Medulla oblongata (tissue), 1 donor: ENCODE results near the gene PCBP3.

ENCODE experiments used
- DNase-seq: peaks from one replicate; pipeline ENCODE4 v3.0.0-alpha.2; 2015; ENCODE audit errors: extremely low spot score

Gene PCBP3

DNA sequence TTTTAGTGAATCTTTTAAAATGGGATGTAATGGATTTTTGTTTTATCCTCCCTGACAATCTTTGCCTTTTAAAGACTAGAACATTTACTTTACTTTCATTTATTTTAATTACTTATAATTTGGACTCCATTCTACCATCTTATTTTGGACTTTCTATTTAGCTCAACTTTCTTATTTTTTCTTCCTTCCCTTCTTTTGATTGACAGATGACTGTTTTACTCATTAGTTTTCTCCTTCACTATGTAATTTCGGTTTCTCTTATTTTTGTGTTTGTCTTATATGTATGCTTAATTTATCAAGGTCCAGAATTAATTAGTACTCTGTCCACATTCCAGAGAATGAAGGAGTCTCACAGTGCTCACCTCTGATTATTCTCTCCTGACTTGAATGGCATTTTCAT, 109.9 kb downstream of the PCBP3 start:
- DNase-seq, result no peak

DNA sequence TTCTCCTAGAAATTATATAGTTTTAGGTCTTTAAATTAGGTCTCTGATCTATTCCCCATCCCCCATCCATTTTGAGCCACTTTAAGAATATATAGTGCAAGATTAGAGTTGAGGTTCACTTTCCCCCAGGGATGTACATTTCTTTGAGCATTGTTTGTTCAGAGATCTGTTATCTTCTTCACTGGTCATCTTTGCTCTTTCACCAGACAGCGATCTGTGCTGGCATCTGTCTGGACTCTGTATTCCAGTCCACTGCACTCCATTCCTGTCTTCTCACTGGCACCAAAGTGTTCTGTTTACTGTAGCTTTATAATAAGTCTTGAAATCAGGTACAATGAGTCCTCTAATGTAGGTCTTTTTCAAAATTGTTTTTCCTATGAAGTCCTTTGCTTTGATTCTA, 112.5 kb downstream of the PCBP3 start:
- no peak for DNase-seq

DNA sequence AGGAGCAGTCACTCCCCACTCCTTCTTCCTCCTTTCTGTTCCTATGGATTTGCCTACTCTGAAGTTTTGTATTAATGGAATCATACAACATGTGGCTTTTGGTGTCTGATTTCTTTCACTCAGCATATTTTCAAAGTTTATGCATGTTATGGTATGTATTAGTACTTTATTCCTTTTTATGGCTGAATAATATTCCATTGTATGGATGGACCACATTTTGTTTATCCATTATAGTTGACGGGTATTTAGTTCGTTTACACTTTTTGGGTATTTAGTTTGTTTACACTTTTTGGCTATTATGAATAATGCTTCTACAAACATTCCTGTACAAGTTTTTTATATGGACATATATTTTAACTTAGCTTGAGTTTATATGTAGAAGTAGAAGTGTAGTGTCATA, 113.1 kb downstream of the PCBP3 start:
- no peak for DNase-seq

DNA sequence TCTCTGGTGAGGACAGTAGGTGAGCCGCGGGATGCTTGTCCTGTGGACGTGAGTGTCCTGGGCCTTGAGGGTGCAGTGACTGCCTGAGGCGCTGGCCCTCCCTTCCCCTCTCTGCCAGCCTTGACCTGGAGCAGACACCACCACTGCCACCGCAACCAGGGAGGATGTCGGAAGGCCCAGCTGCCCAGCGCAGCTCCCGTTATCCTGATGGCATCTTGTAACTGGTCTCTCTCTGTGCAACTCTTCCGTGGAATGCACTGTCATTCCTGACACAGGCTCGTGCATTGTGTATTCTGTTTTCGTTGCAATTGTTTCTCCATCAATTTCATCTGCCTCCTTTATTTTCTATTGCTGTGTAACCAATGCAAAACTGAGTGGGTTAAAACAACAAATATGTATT, 118.2 kb downstream of the PCBP3 start:
- DNase-seq, result no peak

DNA sequence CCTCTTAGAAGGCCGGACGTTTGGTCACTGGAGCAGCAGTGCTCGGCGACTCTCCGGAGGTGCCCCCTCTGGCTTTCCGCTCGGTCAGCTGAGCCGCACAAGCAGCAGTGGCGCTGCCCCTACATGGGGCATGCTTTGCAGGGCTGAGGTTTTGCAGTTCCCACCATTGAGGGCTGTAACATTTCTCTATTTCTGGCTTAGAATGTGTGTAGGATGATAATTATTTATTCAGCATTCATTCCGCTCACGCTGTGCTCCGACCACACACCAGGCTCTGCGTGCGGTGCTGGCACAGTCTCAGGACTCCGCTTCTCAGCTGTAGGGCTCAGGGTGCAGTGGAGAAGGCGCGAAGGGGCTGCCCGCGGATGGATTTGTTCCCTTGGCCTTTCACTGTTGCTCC, 119.5 kb downstream of the PCBP3 start:
- DNase-seq, result no peak

DNA sequence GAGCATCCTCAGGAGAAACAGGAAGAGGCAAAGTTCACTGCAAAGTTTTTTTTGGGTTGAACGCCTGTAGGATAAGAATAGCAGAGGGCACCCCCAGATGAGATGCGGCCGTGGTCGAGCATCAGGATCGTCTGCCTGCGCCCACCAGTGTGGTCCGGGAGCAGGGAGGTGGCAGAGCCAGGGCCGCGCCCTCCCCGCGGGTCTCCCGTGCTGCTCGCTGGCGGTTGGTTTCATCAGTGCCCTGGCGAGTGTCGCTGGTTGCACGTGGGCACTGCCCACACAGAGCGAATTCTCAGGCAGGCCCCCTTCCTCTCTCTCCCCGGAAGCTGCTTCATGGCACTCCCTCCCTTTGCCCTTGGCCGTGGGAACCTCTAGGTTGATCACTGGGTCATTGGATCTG, 120.0 kb downstream of the PCBP3 start:
- no peak for DNase-seq

DNA sequence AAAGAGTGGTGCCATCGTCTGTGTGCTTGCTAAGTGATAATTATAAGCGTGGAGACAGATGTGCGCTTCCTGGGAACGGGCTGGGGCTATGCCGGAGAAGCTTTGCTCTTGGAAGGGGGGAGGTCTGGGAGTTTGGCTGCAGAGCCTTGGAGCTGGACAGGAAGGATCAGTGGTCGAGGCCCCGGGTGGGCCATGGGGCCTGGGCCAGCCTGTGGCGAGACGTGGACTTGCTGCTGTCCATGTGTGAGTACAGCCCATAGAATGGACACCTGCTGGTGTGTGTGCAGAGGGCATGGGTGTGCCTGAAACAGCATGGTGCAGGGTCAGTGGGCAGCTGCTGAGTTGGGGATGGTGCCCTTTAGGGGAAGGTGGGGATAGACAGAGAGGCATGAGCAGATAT, 121.3 kb downstream of the PCBP3 start:
- no peak for DNase-seq

DNA sequence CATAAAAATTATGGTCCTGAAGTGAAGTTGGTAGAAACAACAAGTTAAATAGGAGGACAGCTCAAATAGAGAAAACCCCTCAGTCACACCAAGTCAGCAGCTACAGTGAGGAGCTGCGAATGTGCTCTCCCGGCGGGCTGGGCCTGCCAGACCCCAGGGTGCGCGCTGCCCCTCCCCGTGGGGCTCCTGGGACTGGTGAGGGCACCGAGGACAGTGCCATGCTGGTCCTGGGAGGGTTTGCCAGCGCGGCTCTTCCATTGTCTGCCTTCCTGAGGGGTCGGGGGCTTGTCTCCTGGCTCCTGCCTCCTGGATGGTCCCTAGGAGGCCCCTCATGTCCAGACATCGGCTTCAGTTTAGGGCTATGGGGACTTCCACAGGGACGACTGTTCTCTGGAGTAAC, 121.8 kb downstream of the PCBP3 start:
- DNase-seq, result no peak

DNA sequence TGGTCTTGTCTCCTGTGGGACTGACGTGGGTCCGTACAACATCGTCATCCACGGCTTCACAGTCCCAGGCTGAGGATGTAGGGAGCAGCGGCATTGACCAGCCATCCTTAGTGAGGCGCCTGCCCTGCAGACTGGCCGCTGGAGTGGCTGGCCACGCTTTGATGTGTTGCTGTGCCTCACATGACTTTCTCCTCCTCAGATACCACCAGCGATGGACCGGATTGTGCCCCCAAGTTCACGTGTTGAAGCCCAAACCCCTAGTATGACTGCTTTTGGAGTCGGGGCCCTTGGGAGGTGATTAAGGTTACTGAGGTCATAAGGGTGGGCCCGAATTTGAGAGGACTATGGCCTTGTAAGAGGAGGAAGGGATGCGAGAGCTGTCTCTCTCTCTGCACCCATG, 122.5 kb downstream of the PCBP3 start:
- no peak for DNase-seq

DNA sequence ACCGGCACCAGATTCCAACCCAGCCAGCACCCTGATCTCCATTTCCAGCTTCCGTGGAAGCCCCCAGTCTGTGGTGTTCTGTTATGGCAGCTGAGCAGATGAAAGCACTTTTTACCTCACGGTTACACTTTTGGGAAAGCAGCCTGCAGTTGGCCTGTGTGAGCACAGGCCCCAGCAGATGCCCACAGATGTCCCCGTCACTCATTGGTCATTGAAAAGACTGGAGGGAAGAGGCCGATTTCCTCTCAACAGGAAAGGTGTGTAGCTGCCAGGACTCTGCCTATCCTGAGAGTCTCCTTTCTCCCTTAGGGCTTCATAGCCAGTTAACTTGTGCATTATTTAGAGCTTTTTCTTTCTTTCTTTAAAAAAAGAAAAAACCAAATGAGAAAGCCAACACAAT, 123.0 kb downstream of the PCBP3 start:
- DNase-seq, result no peak

DNA sequence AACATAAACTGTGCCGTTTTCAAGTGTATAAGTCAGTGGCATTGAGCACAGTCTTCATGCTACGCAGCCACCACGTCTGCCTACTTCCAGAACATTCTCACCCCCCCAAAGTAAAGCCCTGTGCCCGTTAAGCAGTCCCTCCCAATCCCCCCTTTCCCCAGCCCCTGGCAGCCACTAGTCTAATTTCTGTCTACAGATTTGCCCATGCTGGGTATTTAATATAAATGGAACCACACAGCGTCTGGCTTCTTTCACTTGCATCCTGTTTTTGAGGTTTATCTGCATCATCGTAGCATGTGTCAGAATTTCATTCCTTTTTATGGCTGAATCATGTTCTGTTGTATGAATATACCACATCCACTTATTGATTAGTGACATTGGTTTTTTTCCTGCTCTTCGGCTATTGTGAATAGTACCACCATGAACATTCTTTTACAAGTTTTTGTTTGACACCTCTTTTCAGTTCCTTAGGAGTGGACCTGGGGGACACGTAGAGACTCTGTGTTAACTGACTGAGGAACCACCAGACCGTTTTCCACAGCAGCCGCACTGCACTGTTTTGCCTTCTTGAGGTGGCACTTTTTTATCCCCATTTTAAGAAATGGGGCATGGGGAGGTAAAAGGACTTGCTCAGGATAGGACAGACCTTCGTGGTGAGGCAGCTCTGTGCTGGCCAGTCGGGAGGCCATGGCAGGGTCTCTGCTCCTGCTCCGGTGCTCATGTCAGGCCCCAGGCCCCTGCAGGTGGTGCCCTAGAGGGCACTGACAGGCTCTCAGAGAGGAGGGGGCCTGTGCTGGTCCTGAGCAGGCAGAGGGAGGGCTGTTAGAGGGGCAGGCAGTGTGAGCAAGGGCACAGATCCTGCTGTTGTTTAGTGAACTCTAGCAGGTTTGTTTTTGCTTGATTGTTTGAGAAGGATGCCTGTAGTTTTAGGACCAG, 123.8 kb downstream of the PCBP3 start:
- DNase-seq, result no peak

DNA sequence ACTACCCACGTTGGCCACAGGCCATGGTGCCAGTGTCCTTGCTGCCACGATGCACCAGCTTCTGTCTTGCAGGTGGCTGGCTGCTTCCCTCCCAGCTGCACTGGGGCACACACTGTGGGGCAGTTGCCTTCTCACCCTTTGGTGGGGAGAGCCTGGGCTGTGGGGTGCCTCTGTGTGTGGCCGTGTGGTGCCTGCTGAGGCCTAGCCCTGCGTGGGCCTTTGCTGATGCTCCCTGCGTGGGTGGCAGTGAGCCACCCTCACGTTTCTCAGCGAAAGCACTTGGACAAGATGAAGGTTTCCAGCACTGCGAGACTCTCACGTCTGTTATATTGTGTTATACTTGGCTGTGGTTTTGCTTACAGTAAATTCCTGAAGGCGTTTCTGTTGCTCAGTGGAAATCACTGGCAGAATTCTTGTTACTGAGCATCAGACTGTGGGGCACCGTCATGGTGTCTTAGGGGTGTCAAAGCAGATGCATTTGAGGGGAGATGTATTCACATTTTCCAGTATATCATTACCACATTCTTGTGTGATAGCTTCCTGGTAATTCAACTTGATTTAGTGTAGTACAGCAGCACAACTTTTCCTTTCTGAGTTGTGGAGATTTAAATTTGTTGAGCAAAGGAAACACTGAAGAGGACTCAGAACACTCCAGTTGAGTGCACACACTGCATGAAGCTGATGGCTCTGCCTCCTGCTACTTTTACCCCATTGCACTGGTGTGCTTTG, 124.7 kb downstream of the PCBP3 start:
- no peak for DNase-seq

DNA sequence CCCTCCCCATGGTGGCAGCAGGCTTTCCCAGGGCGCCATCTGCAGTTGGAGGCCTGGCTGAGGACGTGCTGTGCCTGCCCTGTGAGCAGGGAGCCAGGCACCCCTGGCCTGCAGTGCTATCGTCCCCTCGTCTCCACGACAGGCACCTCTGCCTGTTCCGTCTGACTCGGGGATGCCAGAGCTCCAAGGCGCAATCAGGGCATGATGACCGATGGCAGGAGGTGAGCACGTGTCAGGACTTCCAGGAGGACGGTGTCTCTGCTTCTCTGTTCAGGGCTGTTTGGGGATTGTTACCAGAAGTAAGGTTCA, 125.2 kb downstream of the PCBP3 start:
- no peak for DNase-seq

DNA sequence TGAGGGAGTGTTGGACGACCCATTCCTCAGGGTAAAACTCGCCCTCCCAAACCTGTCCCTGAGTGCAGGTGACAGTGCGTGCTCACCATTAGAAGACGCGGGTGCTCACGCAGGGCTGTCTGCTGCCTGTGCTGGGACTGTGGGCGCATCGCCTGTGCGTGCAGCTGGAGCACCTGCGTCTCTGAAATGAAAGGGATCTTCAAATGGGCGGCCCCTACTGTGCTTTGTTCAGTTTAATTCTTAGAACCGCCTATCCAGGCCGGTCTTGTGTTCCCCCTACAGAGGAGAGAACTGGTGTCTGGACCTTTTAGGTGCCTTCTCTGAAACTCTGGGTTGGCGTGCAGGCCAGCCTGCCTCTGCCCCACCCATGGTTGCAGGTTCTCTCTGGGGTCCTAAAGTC, 125.8 kb downstream of the PCBP3 start:
- DNase-seq, result no peak

DNA sequence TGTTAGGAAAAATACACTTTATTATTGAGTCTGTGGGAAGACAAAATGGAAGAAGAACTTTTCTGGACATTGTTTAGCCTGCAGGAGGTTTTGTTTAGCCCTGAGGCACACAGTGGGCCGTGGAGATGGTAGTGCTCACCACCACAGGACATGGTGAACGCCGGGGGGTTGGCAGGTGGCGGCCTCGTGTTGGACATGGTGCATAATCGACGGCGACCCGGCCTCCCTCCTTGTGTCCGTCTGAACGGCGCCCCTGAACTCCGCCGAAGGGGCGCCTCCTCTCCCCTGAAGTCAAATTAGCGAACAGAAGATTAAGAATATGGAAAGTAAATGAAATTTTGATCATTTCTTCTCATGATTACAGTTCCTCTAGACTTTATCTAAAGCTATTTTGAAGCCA, 126.4 kb downstream of the PCBP3 start:
- no peak for DNase-seq

DNA sequence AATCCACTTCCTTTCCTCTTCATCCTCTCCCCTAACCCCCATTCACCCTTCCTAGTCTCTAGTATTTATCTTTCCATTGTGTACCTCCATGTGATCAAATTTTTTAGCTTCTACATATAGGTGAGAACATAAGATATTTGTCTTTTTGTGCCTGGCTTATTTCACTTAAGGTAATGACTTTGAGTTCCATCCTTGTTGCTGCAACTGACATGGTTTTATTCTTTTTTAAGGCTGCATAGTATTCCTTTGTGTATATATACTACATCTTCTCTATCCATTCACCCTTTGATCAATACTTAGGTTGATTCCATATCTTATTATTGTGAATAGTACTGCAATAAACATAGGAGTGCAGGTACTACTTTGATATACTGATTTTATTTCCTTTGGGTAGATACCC, 128.7 kb downstream of the PCBP3 start:
- DNase-seq, result no peak

DNA sequence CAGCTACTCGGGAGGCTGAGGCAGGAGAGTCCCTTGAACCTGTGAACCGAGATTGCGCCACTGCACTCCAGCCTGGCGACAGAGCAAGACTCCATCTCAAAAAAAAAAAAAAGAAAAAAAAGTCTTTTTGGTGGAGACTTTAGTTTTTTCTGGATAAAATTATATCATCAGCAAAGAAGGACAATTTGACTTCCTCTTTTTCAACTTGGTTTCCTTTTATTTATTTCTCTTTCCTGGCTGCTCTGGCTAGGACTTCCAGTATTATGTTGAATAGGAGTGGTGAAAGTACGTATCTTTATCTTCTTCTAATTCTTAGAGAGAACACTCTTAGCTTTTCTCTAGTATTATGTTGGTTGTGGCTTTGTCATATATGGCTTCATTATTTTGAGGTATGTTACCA, 130.8 kb downstream of the PCBP3 start:
- no peak for DNase-seq

DNA sequence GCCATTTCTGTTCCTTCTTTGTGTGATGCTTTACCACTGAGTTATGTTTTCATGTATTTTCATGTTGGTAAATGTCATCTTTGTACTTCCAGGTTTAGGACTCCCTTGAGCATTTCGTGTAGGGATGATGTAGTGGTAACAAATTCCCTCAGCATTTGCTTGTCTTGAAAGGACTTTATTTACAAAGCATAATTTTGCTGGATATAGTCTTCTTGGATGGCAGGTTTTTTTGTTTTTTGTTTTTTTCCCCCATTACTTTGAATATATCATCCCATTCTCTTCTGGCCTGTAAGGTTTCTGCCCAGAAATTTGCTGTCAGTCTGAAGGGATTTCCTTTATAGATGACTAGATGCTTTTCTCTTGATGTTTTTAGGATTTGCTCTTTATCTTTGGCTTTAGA, 133.4 kb downstream of the PCBP3 start:
- DNase-seq, result no peak

DNA sequence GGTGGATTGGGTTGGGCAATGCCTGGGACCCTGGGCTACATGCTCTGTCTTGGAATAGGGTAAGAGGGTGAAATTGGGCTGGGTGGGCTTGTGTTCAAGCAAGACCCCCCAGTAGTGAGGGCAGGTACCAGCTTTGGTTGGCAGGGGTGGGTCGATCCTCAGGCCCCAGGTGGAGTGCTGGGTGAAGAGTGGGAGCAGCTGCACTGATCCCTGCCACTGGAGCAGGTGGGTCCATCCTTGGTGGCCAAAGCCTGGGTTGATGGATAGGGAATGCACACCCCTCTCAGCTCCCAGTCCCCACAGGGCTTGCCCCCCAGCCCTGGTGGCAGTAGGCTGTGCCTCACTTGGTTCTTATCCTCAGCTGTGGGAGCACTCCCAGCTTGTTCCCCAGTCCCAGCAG, 135.2 kb downstream of the PCBP3 start:
- no peak for DNase-seq

DNA sequence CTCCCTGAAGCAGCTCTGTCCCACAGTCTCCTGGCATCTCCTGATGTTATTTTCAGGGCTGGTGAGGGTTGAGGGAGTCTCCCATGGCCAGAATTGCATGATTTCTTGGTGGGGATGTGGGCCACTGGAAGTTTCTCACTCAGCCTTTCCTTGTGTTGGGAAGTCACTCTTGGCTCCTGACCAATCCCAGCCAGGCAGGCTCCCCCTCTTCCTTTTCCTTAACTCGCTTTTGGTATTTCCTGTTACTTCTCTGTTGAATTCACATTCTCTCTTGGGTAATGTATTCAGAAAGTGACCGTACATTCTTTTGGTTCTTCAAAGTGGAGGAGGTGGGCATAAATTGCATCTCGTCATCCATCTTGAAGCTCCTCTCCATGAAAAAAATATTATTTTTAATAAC, 135.7 kb downstream of the PCBP3 start:
- DNase-seq, result no peak

DNA sequence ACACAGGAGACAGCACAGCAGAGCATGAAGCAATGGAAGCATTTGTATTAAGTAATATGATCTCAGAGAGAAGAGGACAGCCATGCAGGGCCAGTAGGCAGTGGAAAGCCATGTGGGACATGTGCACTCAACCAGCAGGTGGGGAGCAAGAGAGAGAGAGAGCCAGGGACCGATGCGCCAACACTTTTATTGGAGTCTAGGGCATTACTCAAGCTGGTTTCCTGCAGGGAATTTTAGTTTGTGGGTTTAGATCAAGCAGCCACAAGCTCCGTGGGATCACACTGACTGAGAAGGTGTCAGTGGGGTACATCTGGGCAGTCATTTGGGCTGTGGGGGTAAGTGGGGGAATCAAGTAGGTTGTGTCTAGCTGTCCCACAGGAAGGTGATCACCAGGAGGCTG, 137.1 kb downstream of the PCBP3 start:
- DNase-seq, result no peak

DNA sequence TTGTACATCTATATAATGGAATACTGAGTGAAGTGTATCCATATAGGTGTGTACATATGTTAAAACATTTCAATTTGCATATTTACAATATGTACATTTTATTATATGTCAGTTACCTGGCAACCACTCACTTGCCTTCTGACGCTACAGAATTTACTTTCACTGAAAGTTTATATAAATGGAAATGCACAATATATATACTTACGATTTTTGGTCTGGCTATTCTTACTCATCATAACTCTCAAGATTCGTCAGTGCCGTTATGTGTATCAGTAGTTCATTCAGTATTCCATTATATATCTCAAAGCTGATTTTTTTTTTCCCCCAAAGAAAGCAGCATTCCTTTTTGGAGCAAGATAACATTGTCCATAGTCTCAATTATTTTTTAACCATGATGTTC, 138.2 kb downstream of the PCBP3 start:
- no peak for DNase-seq

DNA sequence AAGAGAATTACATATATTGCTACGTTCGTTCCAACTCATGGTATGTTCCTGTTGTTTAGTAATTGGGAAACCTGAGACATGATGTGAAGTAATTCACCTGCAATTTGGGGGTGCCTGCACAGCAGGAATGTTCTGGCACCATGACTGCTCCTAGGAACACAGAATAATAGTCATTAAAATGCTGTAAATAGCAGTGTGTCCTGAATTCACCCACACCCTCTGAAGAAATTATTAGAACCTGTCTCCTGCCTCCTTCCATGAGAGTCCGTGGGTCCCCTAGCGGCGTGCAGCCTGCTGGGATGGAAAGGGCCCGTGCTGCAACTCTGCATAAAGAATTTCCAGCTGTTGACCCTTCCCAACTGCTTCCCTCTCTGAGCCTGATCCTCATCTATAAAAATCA, 143.1 kb downstream of the PCBP3 start:
- DNase-seq, result no peak

DNA sequence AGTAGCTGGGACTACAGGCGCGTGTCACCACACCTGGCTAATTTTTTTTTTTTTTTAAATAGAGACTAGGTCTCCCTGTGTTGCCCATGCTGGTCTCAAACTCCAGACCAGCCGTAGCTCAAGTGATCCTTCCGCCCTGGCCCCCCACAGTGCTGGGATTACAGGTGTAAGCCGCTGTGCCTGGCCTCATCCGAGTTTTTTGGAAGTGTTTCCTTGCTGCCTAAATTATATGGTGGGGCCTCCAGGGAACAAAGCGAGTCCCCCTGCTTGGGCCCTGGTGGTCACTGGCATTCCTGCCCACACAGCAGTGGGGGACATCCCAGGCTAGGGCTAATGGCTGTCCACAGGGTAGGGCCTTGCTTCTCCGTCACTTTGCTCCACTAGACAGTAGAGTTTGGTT, 143.8 kb downstream of the PCBP3 start:
- no peak for DNase-seq
